ENCODE results near the gene KCNMB4.

DNA sequence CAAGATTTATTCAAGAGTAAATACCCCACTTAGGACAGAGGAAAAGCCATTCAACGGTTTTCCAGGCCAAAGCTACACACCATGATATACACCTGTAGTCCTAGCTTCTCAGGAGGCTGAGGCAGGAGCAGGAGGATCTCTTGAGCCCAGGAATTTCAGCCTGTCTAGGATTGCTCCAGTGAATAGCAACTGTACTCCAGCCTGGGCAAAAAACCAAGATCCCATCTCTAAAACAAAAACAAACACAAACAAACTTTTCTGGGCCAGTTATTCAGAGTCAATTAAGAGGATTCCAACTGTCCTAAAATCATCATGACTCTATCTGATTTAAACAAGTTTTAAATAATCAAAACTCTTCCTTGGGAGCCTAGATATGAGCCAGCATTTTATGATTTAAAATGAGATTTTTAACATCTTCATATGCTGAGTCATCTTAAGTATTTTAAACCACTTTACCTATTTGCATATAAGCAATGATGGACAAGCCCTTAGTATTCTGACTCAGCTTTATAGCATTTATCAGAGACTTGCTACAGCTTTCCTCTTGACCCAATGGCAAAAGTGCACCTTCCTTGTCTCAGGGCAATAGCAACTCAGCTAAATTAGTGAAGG is 77.1 kb downstream of the KCNMB4 start:
- no peak for TF ChIP-seq MYC (IDR thresholded peaks at IDR 0.05; ENCODE audit: low read depth, low read length)
- TF ChIP-seq, protein P1, sequence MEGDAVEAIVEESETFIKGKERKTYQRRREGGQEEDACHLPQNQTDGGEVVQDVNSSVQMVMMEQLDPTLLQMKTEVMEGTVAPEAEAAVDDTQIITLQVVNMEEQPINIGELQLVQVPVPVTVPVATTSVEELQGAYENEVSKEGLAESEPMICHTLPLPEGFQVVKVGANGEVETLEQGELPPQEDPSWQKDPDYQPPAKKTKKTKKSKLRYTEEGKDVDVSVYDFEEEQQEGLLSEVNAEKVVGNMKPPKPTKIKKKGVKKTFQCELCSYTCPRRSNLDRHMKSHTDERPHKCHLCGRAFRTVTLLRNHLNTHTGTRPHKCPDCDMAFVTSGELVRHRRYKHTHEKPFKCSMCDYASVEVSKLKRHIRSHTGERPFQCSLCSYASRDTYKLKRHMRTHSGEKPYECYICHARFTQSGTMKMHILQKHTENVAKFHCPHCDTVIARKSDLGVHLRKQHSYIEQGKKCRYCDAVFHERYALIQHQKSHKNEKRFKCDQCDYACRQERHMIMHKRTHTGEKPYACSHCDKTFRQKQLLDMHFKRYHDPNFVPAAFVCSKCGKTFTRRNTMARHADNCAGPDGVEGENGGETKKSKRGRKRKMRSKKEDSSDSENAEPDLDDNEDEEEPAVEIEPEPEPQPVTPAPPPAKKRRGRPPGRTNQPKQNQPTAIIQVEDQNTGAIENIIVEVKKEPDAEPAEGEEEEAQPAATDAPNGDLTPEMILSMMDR (IDR thresholded peaks at IDR 0.05; ENCODE audit: low read depth, low read length) = no peak
- no peak for TF ChIP-seq POLR2A (IDR thresholded peaks at IDR 0.05; ENCODE audit: extremely low read depth, insufficient read length)
- TF ChIP-seq, protein P2, sequence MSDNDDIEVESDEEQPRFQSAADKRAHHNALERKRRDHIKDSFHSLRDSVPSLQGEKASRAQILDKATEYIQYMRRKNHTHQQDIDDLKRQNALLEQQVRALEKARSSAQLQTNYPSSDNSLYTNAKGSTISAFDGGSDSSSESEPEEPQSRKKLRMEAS (IDR thresholded peaks at IDR 0.05; ENCODE audit: low read depth, low read length) = no peak
